ENCODE measurements around the gene PTPA.
"Not testable (repeated sequence)": the region's sequence is repeated elsewhere in the genome, so short reads cannot be mapped to it uniquely, and the experiment has no call there.

Gene PTPA

DNA sequence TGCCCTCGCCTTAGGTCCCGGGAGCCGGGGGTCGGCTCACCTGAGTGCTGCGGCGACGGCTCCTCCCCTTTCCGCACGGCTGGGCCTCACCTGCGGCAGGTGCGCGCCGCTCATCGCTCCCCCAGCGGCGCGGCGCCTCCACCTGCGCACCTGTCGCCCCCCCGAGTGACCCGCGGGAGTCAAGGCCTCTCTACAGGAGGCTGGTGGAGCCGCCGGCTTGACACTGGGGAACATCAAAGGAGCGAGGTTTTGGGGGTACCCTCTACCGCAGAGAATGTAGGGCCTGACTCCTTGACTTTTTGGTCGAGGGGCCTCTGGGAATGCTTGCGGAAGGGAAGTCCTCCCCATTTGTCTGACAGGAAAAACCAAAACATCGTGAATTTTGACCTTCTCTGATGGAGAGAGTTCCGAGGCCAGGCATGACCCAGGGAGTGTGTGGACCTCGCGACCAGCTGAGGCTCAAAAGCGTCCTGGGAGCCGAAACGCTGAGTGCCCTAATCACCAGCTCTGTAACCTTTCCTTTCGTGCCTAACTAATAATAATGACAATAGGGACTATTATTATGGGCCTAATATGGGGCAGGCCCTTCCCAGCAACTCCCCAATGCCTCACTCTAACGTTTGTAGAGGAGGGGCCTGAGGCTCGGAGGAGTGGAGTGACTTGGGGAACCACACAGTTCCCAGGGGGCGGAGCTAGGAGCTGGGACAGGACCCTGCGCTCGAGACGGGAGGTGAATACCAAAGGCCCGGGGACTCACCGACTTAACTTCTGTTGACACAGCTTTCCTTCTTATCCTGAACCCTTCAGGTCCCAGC lies 67.6 kb downstream of the PTPA start:
- no peak for DNase-seq

DNA sequence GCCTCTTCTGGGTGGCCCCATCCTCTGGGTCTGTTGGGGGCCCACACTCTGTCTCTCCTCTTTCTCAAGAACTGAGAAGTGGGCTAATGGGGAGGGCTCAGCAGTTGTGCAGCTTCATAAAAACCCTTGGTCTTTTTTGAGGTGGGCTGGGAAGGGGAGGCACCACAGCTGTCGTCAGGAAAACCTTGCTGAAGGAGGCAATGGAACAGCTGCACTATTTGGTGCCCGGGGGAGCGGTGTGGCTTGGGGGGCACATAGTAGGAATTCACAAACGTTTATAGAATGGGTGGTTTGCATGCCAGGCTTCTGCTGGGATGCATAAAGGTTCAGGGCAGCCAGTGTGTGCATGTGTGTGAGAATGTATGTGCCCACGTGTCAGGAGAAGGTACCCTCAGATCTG lies 70.0 kb downstream of the PTPA start:
- no peak for DNase-seq

DNA sequence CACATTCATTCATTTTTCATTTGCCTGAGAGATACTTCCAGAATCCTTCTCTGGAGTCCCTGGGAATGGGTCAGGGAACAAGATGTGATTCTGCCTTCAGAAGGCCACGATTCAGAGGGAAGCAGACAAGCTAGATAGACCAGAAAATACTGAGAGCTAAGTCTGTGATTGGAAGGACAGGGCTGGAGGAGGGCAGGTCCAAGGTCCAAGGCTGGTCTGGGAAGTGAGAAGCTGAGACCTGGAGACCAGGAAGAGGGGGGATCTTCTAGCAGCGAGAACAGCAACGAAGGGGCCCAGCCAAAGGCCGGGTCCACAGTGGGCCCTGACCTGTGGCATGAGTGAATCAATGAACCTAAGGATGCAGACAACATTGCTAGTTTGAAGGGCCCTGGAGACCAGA lies 70.9 kb downstream of the PTPA start:
- DNase-seq: no peak

- DNase-seq: no peak
These were observed 71.6 kb downstream of the PTPA start for GRCh38 chr9:129182625-129183494.

GRCh38 chr9:129183495-129184218 lies 72.4 kb downstream of the PTPA start:
- DNase-seq: no peak

DNA sequence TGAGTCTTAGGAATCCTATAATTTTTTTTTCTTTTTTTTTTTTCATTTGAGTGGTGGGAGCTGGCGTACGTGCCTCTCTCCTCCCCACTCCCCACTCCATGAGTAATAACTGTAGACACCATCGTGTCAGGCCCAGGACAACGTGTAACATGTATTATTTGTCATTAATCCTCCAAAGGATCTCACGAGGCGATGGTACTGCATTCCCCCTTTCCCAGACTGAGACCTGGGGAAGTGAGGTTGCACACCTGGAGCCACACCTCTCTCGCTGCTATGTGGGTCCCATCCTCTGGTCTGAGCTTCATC lies 73.0 kb downstream of the PTPA start:
- DNase-seq: no peak

GRCh38 chr9:129184596-129185122 lies 73.4 kb downstream of the PTPA start:
- DNase-seq: no peak

GRCh38 chr9:129185402-129185801 lies 74.2 kb downstream of the PTPA start:
- DNase-seq: no peak

DNA sequence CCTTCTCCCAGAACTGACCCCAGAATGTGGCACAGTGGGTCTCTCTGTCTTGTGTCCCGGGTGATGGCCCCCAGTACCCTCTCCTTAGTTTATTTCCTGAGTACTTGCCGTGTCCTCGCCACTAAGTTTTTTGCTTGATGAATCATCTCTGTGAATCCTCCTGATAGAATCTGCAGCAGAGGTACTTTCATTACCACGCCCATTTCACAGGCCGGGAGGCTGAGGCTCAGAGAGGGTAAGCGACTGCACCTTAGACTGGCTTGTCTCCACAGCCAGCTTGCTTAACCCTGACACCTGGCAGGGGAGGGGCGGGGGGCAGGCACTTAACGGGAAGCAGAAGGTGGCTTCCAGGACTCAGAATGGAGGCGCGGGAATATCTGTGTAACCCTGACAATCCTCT lies 74.8 kb downstream of the PTPA start:
- peak; percentile 22 for DNase-seq

- DNase-seq: no peak
These were observed 75.8 kb downstream of the PTPA start for GRCh38 chr9:129187042-129187441.

DNA sequence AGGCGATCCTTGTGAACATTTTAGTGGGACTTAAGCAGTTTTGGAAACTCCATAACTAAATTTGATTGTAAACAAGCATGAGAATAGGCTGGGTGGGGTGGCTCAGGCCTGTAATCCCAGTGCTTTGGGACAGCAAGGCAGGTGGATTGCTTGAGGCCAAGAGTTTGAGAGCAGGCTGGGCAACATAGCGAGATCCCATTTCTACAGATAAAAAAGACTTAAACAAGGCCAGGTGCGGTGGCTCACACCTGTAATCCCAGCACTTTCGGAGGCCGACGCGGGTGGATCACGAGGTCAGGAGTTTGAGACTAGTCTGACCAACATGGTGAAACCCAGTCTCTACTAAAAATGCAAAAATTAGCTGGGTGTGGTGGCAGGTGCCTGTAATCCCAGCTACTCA lies 78.8 kb downstream of the PTPA start:
- DNase-seq: not testable (repeated sequence)

DNA sequence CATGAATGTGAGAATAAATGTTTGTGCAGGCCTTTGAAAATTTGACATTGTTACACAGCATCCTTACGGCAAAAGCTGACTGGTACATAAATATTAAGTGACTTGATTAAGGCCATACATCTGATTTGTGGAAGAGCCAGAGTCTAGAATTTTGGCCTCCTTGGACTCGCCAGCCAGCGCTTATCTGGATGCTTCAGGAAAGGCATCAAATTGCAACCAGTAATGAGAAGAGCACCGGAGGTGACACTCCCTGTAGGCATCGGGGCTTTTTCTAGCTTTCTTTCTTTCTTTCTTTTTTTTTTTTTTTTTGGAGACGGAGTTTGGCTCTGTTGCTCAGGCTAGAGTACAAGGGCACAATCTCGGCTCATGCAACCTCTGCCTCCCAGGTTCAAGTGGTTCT lies 80.0 kb downstream of the PTPA start:
- no peak for DNase-seq

DNA sequence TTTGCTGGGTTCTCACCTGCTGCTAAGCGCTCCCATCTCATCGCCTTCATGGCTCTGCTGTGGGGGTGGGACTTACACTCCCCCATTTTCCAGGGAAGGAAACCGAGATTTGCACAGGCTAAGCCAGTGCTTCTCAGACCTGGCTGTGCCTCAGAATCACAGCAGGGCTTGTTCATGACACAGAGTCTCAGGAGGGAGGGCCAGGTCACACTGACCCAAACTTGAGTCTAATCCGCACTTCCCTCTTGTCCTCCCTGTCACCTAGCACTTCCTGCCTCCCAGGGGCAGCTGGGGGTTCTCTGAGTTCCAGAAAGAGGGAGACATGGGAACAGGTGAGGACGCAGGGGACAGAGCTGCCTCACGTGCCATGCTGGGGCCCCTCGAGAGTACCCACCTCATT lies 82.4 kb downstream of the PTPA start:
- DNase-seq: no peak

GRCh38 chr9:129194221-129194620 lies 83.0 kb downstream of the PTPA start:
- no peak for DNase-seq

- no peak for DNase-seq
These were observed 84.4 kb downstream of the PTPA start for GRCh38 chr9:129195606-129196005.

- DNase-seq: not testable (repeated sequence)
These were observed 85.8 kb downstream of the PTPA start for GRCh38 chr9:129197045-129197444.

DNA sequence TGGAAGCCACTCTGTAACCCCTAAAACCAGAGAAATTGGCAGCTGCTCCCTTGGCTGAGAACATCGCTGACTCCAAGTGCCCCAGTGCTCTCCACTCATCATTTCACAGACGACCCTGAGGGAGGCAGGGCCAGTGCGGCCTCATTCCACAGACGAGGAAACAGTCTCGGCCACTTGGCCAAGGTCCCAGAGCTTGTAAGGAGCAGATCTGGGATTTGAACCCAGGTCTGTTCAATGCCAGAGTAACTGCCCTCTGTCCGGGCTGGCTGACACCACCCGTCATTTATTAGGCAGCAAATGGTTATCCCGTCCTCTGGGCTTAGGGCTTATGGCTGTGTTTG lies 86.7 kb downstream of the PTPA start:
- DNase-seq: no peak

Data from stimulated activated naive CD4-positive, alpha-beta T cell treated with Interleukin-2 at 50 U/mL for 16 hours (primary cell).